ENCODE measurements around the gene TBC1D4.
A peak's percentile ranks its signal among the peaks of the same experiment; 100 is the strongest.

The TBC1D4 gene

DNA sequence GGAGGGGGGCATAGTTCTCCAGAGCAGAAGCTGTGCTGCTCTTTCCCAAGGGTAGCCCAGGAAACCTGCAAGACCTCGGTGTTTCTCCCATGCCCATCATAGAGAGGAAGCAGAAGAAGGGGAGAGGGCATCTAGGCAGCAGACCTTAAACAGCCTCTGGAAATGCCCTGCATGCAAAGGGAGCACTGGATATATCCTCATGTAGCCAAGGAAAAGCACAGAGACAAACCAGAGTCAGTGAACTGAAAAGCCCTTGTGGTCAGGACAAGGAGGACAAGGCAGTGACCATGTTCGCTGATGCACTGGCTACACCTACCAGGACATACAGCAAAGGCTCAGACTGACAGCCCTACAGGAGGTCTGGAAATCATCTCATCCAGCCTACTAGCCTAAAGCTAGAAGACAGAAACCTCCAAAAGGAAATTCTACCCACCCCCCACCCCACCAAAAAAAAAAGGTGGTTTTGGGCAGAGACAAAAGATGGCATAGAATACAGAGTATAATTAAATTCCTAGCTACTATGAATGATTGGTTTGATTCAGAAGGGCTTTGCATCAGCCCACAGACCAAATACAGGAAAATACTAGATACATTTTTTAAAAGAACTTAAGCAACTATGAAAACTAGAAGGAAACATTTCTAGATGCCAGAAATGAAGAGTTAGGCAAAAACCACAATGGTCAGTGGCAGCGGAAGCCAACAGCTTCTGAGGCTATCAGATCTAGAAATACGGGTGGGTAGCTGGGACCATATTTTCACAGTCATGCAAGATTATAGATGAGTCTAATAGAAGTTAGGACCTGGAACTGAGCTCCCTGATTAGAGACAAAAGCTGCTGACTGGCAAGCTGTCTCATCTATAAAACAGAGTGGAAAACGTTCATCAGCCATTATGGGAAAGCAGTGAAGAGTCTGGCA lies 4.4 kb upstream of the TBC1D4 start:
- DNase-seq, result peak; percentile 30

DNA sequence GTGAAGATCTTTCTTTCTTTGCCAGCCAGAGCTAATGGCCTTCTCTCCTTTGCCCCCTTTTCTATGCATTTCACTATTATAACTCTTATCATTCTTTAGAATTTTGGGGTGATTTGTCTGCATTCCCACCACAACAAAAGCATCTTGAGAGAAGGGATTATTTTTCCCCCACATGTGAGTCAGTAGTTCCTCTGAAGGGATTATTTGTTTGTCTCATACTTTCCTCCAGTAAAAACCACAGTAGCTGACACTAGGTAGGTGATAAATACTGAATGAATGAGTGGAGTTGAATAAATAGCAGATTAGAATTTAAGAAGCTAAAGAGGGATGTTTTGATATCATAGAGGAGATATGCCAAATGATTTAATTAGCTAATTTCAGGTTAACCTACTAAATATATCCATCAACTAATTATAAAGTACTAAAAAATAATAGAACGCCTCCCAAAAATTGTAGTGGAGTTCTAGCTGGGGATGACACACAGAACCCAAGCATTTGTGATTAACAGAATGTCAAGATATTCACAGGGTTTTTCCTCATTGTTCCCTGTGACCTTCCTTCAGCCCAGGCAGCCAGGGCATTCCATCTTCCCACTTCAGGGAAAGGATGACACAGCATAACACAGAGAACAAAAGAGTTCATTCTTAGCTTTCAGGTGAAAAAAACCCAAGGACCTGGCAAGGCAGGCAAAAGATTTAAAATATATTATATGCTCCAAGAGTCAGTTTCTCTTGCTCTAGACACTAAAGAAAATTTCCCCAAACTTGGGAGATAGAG lies 3.5 kb upstream of the TBC1D4 start:
- DNase-seq, result no peak

DNA sequence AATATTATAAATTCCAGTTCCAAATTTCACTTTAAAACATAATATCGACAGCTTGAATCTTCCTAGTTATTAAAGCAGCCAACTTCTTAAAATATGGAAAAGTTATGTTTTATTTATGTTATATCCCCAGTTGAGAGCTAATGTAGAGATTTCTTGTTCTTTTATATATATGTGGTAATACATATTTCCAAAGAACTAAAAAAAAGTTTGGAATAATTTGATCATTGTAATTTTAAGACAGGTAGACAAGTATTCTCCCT lies 781 bp upstream of the TBC1D4 start:
- no peak for DNase-seq

DNA sequence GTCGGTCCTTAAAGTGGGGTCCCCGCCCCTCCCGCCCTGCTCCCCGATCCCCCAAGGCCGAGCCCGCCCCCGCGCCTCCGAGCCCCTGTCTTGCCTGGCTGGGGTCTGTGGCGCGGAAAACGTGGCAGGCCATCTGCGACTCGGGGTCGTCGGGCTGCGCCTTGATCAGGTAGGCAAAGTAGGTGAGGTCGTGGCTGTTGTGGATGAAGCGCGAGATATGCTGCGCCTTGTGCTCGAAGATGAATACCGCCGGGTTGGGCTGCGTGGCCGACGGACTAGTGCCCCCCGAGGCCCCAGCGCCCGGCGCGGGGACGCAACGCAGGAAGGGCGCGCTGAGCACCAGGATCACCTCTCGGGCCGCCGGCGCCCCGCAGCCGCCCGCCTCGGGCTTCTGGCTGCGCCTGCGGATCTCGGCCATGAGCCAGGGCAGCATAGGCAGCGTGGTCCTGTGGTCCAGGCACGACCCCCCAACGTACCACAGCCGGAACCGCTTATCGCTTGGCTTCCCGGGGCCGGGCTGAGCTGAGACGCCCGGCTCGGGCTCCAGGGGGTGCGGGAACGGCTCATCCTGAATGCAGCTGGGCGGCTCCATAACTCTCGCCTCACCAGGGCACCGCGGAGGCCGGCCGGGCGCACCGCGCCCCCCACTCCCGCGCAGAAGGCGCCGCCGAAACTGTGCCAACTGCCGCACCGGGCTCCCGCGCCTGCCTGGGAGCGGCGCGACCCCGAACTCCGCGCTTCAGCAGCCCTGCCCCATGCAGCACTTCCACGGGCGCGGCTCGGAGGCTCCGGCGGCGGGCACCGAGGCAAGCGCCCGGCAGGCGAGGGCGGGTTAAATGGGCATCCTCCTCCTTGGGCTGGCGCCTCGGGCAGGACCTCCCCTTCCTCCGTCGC lies 546 bp downstream of the TBC1D4 start:
- peak; percentile 56 for DNase-seq

DNA sequence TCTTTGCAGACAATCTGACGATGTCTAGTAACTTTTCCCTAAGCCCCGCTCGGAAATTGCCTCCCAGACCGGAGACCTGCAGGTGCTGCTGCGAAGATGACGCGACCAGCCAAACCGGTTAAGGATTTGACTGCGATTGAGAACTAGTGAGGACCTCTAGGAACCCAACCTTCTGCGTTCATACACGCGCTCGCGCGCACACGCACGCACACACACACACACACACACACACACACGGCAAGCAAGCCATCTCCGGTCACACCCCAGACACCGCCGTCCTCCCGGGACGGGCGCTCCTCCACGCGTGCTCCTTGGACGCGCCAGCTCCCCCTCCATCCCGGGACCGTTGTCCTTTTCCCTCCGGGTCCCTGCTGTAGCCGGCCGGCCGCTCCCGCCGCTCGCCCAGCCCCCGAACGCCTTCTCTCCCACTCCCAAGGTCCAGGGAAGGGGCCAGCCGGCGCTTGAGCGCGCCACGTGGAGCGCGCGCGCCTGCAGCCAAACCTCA lies 1.2 kb downstream of the TBC1D4 start:
- peak; percentile 77 for DNase-seq

DNA sequence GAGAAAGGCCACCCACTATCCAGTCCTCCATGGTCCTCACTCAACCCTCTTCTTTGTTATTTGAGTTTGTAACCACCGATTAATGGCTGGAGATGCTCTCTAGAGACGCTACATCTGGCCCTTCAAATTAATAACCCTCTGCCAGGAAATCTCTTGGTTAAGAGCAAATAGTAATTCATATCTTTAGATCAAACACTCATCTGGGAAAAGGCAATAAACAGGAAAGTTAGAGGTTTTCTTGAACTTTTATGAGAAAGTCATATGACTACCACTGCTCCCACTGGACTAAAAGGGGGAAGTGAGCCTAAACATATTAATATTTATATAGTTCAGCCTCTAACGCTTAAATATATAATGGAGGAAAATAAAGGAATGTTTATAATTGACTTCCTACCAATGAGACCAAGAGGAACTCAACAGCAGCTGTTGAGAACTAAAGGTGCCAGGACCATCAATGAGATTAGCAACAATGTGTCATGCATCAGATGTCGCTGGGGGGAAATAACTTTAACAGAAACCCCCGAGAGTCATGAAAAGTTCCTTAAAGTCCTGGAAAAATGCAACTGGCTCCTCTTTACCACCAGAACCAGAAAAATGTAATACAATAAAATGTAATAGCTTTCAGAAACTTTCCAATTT lies 2.7 kb downstream of the TBC1D4 start:
- DNase-seq, result no peak

DNA sequence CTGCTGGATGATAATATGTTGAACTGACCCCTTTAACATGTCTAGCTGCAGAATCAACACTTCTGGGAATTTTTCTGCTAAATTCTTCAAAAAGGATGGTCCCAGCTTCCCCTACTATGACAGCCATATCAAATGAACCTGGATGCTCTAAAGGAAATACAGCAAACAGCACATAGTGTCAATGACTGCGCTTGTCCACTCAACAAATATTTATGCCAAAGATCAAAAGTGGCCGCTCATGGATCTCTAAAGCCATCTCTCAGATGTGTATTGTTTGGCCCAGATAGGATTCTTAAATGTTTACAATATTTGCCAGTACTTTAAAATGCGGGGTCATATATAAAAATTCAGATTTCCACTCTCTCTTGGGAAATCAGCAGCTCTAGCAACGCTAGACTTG lies 3.3 kb downstream of the TBC1D4 start:
- DNase-seq, result no peak

DNA sequence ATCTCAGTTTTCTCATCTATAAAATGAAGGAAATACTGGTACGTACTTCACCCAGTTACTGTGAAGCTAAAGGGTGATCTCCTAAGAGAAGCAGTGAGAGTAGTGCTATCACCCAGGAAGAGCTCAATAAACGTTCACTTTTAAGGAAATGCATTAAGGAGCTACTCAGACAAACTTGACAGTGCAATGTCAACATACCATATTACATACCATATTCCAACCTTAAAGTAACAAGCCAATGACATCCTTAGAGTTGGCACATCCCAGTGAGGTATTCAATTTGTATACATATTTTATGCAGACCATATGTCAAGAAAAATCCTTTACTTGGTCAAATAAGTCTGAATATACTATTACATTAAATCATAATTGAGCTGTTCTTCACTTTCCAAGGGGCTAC lies 7.0 kb downstream of the TBC1D4 start:
- DNase-seq, result no peak

DNA sequence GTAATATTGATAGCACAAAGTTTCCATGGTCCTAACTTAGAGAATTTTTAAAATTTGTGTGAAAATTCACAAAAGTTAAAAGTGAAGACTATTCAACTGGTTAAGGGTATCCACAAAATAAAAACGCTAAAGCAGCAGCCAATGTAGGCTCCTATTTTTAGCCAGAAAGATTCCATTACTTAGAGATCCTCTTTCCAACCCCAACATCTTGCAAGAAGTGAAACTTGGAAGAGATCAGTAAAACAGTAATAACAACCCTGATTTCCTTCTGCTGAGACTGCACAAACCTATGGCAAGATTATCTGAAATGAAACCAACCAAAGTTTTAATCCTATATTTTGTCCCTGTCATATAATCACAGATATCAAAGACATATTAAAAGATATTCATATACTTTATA lies 8.5 kb downstream of the TBC1D4 start:
- no peak for DNase-seq

DNA sequence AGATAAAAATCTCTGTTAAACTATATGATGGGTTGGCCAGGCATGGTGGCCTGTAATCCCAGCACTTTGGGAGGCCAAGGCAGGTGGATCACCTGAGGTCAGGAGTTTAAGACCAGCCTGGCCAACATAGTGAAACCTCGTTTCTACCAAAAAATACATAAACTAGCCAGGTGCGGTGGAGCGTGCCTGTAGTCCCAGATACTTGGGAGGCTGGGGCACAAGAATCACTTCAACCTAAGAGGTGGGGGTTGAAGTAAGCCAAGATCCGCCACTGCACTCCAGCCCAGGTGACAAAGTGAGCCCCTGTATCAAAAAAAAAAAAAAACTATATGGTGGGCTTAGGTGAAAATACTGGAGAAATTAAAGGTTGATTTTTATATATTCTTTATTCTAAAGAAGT lies 11.3 kb downstream of the TBC1D4 start:
- DNase-seq, result no peak

DNA sequence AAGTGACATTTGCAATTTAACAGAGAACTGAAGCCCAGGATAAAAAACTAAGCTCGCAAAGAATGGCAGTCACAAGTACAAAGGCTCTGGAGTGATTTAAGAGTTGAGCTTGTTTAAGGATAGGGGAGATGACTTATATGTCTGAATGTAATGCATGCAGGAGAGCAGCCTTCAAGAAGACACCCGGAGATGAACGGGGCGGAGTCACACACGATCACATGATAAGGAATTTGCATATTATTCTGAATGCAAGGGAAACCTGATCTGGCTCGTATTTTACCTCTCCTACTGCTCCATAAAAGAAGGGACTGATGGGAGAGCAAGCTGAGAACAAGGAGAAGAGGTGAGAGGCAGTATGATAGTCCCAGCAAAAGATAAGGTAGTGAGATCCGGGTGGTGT lies 12.9 kb downstream of the TBC1D4 start:
- DNase-seq, result no peak

DNA sequence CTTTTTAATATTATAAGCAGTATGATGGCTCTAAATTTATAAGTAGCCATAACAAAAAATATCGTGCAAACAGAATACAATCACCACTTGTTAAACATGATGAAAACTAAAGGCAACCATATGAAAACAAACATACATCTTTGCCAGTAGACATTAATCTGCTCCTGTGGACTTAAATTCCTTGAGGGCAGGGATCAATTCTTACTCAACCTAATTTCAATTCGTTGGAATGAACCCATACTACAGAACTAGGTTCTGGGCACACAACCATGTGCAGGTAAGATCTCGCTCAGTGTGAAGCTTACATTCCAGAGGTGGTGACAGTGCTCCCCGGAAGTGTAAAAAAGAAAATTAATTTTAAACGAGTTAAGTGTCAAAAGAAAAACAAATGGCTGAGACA lies 13.4 kb downstream of the TBC1D4 start:
- no peak for DNase-seq

DNA sequence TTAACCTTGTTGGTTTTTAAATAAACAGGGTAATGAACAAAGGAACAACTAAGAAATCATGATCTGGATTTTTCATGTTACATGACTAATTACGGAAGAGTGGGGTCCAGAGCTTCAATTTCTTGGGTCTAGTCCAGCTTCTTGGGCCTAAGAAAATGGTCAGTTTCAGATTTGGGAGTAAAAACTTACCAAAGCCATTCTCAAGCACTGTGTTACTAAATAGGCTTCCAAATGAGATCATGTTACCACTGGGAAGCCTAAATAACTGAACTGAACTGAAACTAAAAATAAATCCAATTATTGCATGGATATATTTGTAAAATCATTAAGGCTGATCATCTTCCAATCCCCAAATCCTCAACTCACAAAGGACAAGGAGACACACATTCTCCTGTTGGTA lies 13.9 kb downstream of the TBC1D4 start:
- DNase-seq, result no peak

DNA sequence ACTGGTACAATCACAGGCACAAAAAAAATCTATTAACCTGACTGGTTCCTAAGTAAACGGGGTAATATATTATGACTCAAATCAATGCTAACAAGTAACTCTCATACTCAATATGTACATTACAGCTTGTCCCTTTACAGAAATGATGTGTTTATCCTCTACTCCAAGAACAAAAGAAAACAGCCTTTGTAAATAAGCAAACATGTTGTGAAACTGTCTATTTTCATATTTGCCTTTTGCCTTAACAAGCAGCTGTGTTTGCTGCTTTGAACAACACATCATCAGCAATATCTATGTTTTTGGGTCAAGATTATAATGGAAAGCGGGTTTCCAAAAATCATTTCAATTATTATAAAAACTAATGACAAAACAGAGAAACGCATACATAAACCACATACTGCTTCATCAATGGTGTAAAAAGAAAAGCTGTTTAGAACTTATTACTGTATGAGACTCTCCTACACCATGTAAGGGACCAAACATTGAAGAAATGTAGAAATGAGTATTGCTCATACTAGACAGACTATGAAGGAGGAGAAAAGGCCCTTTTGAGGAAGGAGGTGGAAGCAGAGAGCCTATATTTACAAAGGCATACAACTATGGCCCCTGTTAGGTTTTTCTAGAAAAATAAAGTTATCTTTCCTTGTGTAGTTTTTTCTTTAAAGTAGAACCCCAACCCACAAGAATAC lies 14.8 kb downstream of the TBC1D4 start:
- DNase-seq, result no peak

DNA sequence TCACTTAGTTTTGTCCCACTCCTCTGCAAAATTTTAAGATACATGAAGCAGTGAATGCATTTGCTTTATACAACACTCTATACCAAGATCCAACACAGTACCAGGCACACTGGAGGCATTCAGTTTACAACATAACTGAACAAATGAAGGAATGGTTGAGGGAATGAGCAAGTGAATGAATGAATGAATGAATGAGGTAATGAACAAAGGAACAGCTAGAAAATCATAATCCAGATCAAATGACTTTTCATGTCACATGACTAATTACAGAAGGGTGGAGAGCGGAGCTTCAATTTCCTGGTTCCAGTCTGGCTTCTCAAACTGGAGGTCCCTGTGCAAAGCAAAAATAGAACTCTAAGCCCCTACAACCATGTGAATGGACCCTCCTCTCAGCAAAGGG lies 16.7 kb downstream of the TBC1D4 start:
- no peak for DNase-seq

DNA sequence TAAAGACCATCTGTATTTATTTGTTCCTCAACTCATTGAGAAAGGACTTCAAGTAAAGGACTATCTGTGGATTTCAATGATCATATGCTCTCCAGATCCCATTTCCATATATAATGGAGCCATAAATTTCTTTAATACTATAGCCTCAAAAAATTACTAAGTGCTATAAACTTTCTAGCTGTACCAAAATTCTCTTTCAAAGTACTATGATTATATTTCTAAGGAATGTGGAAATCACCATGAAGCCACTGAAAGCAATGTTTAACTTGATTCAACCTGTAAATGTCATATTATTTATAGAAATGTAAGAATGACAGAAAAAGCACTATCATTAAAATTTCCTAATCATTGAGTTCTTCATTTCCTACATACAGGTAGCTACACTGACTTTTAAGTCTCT lies 20.7 kb downstream of the TBC1D4 start:
- no peak for DNase-seq

DNA sequence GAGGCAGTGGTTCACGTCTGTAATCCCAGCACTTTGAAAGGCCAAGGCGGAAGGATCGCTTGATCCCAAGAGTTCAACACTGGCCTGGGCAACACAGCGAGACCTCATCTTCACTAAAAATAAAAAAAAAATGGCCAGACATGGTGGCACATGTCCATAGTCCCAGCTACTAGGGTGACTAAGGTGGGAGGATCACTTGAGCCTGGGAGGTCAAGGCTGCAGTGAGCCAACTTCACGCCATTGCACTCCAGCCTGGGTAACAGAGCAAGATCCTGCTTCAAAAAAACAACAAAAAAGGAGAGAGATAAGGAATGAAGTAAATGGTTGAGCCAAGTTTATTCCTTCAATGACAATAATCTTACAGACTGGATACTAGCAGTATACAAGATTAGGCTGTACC lies 21.3 kb downstream of the TBC1D4 start:
- no peak for DNase-seq

DNA sequence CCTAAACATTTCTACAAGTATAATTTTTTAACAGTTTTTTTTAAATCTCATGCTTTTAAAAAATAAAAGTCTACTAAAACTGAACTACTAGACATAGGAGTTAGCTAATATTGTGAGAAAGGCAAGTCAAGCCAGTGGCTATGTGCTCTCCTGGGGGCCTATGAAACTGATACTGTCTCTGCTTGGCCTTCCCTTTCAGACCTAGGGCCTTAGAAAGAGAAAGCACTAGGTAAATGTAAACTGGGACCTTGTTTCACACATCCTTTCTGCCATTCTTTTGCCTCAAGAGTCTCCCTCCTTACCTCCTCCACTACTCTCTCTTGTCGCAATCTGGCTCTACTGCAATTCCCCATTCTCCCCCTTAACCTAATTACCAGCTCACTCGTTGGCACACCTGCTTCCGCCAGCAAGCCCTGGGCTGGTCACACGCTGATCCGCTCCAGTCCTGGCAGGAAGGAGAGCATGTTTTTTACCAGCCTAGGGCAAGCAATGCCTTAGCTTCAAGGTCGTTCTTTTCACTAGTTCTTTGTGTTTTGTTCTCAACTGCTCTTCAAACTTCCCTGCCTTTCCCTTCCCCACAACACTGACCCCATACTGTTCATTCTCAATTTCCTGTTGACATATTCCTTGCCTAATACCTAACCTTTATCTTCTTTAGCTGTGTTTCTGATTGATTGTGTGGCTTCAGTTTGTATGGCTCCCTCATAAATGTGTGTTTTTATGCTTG lies 23.1 kb downstream of the TBC1D4 start:
- no peak for DNase-seq

DNA sequence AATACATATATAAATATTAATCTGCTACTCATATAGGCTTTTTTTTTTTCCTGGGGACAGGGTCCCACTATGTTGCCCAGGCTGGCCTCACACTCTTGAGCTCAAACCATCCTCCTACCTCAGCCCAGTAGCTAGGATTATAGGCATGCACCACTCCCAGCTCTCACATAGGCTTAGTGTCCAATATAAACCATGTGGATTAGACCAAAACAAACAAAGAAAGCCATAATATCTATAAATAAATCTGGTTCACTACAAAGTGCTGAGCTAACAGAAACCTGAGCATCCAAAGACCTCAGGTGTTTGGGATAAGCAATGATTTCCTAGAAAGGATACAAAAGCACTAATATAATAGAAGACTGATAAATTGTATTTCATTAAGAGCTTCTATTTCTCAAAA lies 26.0 kb downstream of the TBC1D4 start:
- DNase-seq, result no peak

DNA sequence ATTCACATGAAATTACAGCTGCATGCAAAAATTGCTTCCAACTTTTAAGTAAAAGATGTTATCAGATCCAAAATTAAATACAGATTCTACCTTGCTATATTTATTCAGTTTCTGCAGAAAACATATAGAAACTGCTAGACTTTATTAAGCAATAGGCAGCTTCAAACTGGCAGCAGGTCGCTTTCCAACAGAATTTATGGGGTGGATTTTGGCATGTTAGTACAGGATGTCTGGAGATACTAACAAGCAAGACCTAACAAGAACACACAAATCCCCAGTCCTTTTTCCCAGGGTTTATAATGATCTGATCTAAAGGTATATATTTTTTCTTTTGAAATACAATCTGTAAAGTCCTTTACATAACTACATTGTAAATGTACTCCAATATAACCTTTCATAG lies 27.5 kb downstream of the TBC1D4 start:
- DNase-seq, result no peak

DNA sequence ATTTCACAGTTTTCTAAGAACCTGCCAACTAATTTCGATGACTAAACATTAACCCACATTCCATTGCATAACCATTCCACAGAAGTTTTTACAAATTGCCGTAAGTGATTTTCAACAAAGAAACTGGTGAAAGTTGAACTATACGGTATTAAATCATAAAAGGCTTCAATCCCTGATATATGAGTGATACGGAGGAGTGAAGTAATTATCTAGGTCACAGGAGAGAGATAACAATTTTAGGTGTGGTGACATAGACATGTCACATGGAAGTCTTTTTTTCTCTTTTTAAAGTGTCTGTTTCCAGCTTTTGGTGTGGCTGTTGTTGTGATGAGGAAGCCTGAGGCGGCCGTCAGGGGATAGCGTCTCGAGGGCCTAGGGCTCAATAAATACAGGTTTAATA lies 29.4 kb downstream of the TBC1D4 start:
- DNase-seq, result no peak

DNA sequence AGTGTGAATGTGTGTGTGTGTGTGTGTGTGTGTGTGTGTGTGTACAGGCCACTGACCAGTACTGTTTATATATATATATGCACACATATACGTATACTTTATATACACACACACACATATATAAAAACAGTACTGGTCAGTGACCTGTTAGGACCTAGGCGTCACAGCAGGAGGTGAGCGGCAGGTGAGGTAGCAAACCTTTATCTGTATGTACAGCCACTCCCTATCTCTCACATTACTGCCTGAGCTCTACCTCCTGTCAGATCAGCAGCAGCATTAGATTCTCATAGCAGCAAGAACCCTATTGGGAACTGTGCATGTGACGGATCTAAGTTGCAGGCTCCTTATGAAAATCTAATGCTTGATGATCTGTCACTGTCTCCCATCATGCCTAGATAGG lies 34.5 kb downstream of the TBC1D4 start:
- no peak for DNase-seq
